ENCODE results near the gene TECTB.

TECTB gene

GRCh38 chr10:112349521-112350085, 66.4 kb downstream of the TECTB start:
- DNase-seq, result no peak

- no peak for DNase-seq
These were observed 67.9 kb downstream of the TECTB start for GRCh38 chr10:112351146-112351545.

DNA sequence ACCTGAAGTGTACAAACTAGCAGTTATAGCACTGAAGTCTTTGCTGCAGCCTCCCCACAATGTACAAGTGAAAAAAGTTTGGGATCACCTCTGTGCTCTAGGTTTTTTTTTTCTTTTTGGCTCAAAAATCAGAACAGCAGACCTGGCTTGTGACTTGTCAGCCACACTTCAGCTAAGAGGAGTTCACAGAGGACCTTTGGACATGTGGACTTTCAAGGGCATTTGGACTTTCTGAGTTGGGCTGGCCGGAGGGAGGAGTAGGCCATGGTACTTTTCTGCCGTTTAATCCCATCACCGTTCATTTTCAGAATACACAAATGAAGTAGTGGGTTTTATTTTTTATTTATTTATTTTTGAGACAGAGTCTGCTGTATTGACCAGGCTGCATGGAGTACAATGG, 68.8 kb downstream of the TECTB start:
- DNase-seq, result no peak

GRCh38 chr10:112353046-112353445, 69.8 kb downstream of the TECTB start:
- DNase-seq, result no peak

Data from suppressor macrophage treated with lipopolysaccharide for 1 hour (primary cell).